ENCODE measurements around the gene HHLA2.

- TF ChIP-seq CTCF (IDR thresholded peaks at IDR 0.05) (no peak), POLR2A (IDR thresholded peaks at IDR 0.05) (no peak), POLR2AphosphoS5 (IDR thresholded peaks at IDR 0.05) (no peak)
Observed at GRCh38 chr3:108292450-108292849, 3.9 kb upstream of the HHLA2 start.

All from prostate gland (tissue), 2 donors.